Measurements from ENCODE around the gene OR5AS1. TPM values are rescaled to one million over a fixed set of nuclear protein-coding genes. Genes with fewer than 3 reads are reported as not detected.

OR5AS1 gene
- total RNA-seq = not detected in 2 replicates
- long read RNA-seq = 0 reads

DNA sequence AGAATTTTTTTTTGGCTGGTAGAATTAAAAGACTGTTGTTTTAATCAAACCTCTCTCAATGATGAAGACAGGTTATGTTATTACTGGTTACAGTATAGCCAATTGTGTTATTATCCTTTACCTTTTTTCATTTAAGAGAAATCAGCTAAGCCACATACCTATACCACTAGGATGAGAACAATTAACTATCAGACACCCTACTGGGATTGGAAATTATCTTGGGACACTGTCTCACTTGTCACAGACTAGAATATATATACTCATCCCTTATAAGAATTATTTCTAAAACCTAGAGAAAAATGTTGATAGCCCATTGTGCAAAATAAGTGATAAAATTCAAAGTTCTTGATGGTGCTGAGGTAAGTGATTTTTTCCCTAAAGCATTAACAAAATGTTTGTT is at the start of gene OR5AS1:
Gene OR5AS1 (plus strand): TSS at position 301 of the 400 bp plus-strand sequence. CDS start 2,765 bp downstream, outside the sequence.
- no peak for DNase-seq (ENCODE audit: low spot score, unreplicated experiment)
- H3K36me3 Mint-ChIP-seq (ENCODE audit: insufficient read depth) = no peaks in the 10 kb centered on the region
- no peaks in the 10 kb centered on the region for H3K27me3 Mint-ChIP-seq
- no peak within 1 kb of the TSS for H3K27ac Mint-ChIP-seq
- TF ChIP-seq, protein P1, sequence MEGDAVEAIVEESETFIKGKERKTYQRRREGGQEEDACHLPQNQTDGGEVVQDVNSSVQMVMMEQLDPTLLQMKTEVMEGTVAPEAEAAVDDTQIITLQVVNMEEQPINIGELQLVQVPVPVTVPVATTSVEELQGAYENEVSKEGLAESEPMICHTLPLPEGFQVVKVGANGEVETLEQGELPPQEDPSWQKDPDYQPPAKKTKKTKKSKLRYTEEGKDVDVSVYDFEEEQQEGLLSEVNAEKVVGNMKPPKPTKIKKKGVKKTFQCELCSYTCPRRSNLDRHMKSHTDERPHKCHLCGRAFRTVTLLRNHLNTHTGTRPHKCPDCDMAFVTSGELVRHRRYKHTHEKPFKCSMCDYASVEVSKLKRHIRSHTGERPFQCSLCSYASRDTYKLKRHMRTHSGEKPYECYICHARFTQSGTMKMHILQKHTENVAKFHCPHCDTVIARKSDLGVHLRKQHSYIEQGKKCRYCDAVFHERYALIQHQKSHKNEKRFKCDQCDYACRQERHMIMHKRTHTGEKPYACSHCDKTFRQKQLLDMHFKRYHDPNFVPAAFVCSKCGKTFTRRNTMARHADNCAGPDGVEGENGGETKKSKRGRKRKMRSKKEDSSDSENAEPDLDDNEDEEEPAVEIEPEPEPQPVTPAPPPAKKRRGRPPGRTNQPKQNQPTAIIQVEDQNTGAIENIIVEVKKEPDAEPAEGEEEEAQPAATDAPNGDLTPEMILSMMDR (IDR thresholded peaks at IDR 0.05; ENCODE audit: unreplicated experiment) = no peak
- H3K4me1 Mint-ChIP-seq (ENCODE audit: low read depth) = peaks cover 3% of the 10 kb centered on the region
- no peaks in the 10 kb centered on the region for H3K9me3 Mint-ChIP-seq (ENCODE audit: low read depth)
- H3K4me3 Mint-ChIP-seq (ENCODE audit: low read depth) = no peak within 1 kb of the TSS

DNA sequence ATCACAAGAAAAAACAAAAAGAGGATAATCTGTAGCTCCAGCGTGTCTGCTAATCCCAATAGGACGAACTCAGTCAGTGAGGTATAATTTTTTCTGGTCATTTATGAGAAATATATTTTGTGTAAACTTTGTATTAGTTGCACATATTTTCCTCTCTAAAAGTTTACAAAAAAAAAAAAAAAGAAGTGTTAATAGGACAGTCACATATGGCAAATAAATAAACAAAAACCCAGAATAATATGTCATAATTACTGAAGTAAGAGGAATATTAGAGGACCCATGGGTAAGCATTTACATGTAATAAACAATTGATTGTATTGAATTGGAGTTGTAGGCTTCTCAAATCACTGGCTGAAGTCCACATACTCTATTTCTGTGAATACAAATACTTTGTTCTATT is 32.9 kb upstream of the OR5AS1 start, which contains the start of gene OR5F1:
Gene OR5F1 (minus strand): TSS at position 101 of the 400 bp plus-strand sequence. CDS start 0 bp downstream, at position 101.
- Mint-ChIP-seq H3K27ac (no peak within 1 kb of the TSS), H3K4me3 (ENCODE audit: low read depth) (no peak within 1 kb of the TSS), H3K9me3 (ENCODE audit: low read depth) (peaks cover 16% of the 10 kb centered on the region), H3K4me1 (ENCODE audit: low read depth) (no peaks in the 10 kb centered on the region), H3K36me3 (ENCODE audit: insufficient read depth) (no peaks in the 10 kb centered on the region), H3K27me3 (no peaks in the 10 kb centered on the region)
- TF ChIP-seq, protein P1 (IDR thresholded peaks at IDR 0.05; ENCODE audit: unreplicated experiment) = no peak
- no peak for DNase-seq (ENCODE audit: low spot score, unreplicated experiment)

DNA sequence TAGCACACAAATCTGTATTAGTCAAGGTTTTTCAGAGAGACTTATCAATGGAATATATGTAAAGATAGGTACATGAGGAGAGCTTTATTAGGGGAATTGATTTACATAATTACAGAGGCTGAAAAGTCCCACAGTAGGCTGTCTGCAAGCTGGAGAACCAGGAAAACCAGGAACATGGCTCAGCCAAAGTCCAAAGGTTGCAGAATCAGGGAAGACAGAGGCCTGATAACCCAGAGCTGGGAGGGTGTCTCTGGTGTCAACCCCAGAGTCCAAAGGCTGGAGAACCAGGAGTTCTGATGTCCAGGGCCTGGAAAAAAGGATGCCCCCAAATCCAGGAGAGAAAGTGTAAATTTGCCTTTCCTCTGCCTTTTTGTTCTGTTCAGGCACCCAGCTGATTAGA is 16.7 kb upstream of the OR5AS1 start:
- H3K4me1 Mint-ChIP-seq (ENCODE audit: low read depth) = peaks cover 15% of the 10 kb centered on the region
- TF ChIP-seq, protein P1 (IDR thresholded peaks at IDR 0.05; ENCODE audit: unreplicated experiment) = no peak

DNA sequence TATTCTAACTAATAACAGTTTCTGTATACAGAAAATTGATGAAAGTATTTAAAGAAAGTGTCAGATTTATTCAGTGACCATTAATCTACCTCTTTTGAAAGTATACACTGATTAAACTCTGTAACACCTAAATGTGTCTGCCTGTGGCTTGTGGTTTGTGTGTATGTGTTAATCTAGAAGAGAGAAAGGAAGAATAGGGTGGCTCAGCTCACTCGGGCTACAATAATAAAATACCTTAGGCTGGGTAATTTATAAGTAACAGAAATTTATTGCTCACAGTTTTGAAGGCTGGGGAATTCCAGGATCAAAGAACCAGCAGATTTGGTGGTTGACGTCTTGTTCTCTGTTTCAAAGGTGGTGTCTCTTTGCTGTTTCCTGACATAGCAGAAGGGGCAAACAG is 13.6 kb upstream of the OR5AS1 start:
- TF ChIP-seq, protein P1 (IDR thresholded peaks at IDR 0.05; ENCODE audit: unreplicated experiment) = no peak
- H3K4me1 Mint-ChIP-seq (ENCODE audit: low read depth) = peaks cover 17% of the 10 kb centered on the region
- no peak overlapping the region for H3K4me3 Mint-ChIP-seq (ENCODE audit: low read depth)
- H3K9me3 Mint-ChIP-seq (ENCODE audit: low read depth) = peaks cover 13% of the 10 kb centered on the region
- no peaks in the 10 kb centered on the region for H3K27me3 Mint-ChIP-seq
- no peak for DNase-seq (ENCODE audit: low spot score, unreplicated experiment)
- H3K27ac Mint-ChIP-seq = no peak overlapping the region
- peaks cover 9% of the 10 kb centered on the region for H3K36me3 Mint-ChIP-seq (ENCODE audit: insufficient read depth)

More for the DNA sequence above, 16.7 kb upstream of the OR5AS1 start:
- Mint-ChIP-seq H3K9me3 (ENCODE audit: low read depth) (peaks cover 16% of the 10 kb centered on the region), H3K36me3 (ENCODE audit: insufficient read depth) (peaks cover 9% of the 10 kb centered on the region), H3K27ac (no peak overlapping the region), H3K4me3 (ENCODE audit: low read depth) (no peak overlapping the region), H3K27me3 (no peaks in the 10 kb centered on the region)
- DNase-seq (ENCODE audit: low spot score, unreplicated experiment) = no peak

DNA sequence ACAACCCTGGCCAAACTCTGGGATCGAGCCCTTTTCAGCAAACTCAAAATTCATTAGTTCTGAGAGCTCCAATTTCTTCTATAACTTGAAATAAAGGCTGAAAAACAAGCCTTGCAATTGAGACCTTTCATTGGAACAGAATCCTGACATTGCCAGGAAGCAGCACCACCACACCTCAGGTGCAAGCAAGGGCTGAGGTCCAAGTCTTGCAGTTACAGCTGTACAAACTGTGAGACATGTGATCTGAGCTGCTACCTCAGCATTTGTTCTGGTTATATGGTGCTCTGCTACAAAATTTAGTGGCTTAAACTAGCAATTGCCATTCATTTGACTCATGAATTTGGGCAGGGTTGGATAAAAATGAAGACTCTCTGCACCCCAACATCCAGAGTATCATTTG is 18.1 kb downstream of the OR5AS1 start:
- Mint-ChIP-seq H3K27me3 (no peaks in the 10 kb centered on the region), H3K9me3 (ENCODE audit: low read depth) (peaks cover 11% of the 10 kb centered on the region), H3K4me1 (ENCODE audit: low read depth) (peaks cover 3% of the 10 kb centered on the region), H3K27ac (no peak overlapping the region), H3K36me3 (ENCODE audit: insufficient read depth) (no peaks in the 10 kb centered on the region), H3K4me3 (ENCODE audit: low read depth) (no peak overlapping the region)
- TF ChIP-seq, protein P1 (IDR thresholded peaks at IDR 0.05; ENCODE audit: unreplicated experiment) = no peak
- no peak for DNase-seq (ENCODE audit: low spot score, unreplicated experiment)
